GF-D8 (cell line): ENCODE data around the gene EFR3B.

Source experiments
- DNase-seq: peaks from one replicate; lab custom pipeline; 2025; lab: John Stamatoyannopoulos, UW

The EFR3B gene

GRCh38 chr2:25187729-25188350 lies 146.0 kb downstream of the EFR3B start:
- no peak for DNase-seq

GRCh38 chr2:25188405-25188804 lies 146.5 kb downstream of the EFR3B start:
- no peak for DNase-seq

DNA sequence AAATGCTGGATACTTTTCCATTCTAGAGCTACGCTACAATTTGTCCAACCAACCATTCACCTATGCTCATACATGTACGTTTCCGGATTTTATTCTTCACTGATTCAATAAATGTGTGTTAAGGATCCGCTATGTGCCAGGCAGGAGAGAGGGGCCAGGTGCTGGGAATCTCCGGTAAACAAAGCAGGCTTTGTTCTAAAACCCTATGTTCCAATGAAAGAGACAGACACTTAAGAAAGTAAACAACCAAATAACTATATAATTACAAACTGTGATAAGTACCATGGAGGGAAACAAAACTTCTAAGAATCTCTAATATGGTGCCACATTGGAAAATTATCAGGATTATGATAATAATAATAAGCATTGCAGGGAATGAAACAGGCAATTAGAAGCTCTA lies 148.7 kb downstream of the EFR3B start:
- DNase-seq, result no peak

DNA sequence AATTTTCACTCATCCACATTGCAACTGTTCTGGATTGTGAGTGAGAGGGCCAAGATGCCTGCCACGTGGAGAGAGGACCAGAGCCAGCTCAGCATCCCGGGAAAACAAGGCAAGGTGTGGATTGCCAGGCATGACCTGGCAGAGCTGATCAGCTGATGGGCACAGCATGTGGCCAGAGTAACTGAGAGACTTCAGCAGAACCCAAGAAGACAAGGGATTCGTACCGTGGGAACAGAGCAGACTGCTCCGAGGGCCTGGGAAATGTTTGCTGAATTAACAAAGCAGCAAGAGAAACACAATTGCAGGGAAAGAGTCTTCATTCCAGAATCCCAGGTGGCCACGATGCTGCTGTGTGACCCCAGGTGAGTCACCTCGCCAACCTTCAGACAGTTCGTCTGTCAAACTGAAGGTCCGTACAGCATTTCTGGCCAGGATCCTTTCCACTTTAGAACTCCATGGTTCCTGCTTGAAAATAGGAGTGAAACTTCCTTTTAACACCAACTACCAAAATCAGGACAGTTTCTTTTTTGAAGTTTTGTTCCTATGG lies 152.8 kb downstream of the EFR3B start:
- DNase-seq, result no peak

DNA sequence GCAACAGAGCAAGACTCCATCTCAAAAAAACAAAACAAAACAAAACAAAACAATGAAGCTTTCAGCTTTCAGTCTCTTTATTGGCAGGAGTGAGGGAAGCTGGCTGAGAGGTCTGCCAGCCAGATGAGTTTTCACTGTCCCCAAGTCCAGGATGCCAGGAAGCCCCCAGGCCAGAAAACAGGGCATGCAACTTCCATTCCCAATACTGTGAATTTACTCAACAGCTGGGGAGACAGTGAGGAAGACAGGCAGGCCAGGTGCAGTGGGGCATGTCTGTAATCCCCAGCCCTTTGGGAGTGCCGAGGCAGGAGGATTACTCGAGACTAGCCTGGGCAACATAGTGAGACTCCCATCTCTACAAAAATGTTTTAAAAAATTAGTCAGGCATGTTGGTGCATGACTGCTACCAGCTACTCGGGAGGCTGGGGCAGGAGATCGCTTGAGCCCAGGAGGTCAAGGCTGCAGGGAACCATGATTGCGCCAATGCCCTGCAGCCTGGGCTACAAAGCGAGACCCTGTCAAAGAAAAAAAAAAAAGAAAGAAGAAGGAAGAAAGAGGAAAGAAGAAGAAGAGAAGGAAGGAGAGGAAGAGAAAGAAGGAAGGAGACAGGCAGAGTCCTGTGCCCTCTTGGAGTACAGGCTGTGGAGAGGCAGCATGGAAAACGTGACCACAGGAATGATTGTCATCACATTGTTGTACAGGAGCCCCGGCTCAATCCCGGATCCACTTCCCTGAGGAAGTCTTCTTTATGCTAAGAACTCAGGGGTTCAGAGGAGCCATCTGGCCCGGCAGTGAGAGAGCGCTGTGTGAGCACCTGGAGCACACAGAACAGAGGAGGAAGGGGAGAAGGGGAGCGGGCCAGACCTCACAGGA lies 155.7 kb downstream of the EFR3B start:
- no peak for DNase-seq

- no peak for DNase-seq
These were observed 156.3 kb downstream of the EFR3B start for GRCh38 chr2:25198209-25198525.

- no peak for DNase-seq
These were observed 156.7 kb downstream of the EFR3B start for GRCh38 chr2:25198576-25198975.

DNA sequence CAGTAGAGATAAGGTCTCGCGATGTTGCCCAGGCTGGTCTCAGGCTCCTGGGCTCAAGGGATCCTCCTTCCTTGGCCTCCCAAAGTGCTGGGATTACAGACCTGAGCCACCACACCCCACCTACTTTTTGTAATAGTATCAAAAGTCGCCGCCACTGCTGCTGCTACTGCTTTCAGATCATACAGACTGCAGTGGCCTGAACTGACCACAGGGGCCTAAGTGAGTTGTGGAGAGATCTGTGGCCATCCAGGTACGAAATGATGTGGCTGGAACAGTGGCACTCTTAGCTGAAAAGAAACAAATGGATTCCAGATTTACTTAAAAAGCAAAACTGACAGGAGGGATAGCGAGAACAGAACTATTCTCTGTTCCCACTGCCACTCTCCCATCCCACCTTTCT lies 159.4 kb downstream of the EFR3B start:
- no peak for DNase-seq

GRCh38 chr2:25201794-25202193 lies 159.9 kb downstream of the EFR3B start:
- no peak for DNase-seq

DNA sequence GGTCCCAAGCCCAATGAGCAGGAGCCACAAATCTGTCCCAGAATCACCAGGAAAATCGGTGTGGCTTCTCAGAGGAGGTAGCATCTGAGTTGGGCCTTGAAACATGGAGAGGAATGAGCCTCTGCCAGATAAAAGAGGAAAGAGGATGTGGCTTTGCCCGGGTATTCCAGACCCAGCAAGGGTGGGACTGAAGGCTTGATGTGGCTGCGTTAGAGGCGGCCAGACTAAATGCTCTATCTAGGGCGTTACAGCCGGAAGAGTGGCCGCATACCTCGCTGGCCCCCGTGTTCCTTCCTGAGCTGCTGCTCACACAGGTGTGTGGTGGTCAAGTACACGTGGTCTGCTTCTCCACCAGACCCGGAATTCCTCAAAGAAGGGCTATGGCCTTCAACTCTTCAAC lies 160.4 kb downstream of the EFR3B start:
- DNase-seq, result no peak

GRCh38 chr2:25204190-25204838 lies 162.4 kb downstream of the EFR3B start:
- no peak for DNase-seq

GRCh38 chr2:25207078-25207545 lies 165.2 kb downstream of the EFR3B start:
- no peak for DNase-seq
